GM18517 (cell line): ENCODE results near the gene AKR1D1.
A peak's percentile ranks its signal among the peaks of the same experiment; 100 is the strongest.
"Not testable (repeated sequence)": the region's sequence is repeated elsewhere in the genome, so short reads cannot be mapped to it uniquely, and the experiment has no call there.

ENCODE experiments used
- ATAC-seq: cut with Tn5 transposase; IDR thresholded peaks from one replicate; pipeline ENCODE4 v1.9.1; 2021; ENCODE audit warnings: mild to moderate bottlenecking, moderate library complexity; ENCODE audit not compliant: unreplicated experiment

The AKR1D1 gene

DNA sequence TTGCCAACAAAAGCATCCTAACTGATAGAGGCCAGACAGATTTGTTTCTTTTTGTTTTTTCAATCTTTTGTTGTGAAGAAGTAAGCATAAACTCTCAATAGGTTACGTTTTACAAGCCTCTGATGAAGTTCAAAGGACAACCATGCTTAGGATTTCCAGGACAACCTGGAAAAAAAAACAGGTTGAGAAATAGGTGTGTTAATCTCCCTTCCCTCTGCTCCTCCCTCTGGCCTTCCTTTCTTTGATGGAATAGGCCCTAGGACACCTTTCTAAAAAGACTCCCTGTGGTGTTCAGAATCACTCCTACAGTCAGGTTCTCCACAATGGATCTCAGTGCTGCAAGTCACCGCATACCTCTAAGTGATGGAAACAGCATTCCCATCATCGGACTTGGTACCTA lies at the start of gene AKR1D1:
AKR1D1 (plus strand) TSS at position 264 of the 400 bp plus-strand sequence; CDS start at position 324, 60 bp downstream.
- ATAC-seq = no peak

DNA sequence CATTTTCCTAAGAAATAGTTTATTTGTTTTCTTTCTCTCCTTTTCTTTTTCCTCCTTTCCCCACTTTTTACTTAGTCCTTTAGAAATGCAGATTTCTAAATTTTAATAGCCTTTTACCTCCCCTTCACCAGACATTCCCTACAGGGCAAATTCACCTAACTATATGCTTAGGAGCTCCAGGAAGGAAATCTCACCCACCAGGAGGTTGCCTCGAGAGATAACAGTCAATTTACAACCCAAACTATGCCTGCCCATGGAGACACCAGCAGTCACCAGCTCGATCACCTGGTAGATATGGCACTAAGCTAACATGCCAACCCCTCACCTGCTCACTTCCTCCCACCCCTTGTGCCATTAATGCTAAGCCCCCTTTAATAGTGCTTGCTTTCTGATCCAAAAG lies 49.2 kb upstream of the AKR1D1 start:
- ATAC-seq = no peak

- no peak for ATAC-seq
Measured at GRCh38 chr7:138029126-138029525, 47.1 kb upstream of the AKR1D1 start.

GRCh38 chr7:138029941-138030340 lies 46.3 kb upstream of the AKR1D1 start:
- no peak for ATAC-seq

GRCh38 chr7:138030679-138031351 lies 45.4 kb upstream of the AKR1D1 start:
- ATAC-seq = no peak

GRCh38 chr7:138032186-138032585 lies 44.1 kb upstream of the AKR1D1 start:
- peak; percentile 46 for ATAC-seq

DNA sequence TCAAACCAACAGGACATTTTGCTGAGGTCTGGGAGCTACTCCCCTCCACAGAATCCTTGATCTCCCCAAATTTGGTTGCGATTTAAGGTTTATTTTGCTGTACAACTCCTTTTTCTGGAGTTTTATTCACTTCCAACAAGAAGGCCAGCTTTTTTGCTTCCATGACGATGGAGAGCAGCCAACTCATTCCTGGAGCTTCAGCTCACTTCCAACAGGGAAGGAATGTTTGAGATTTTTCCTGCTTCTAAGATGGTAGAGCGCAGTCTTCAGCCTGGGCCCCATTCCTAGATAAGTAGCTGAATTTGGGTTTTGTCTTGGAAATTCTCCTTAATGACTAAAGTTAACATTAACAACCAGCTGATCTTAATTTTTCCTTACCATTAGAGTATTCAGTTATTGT lies 43.5 kb upstream of the AKR1D1 start:
- ATAC-seq = no peak

- no peak for ATAC-seq
Measured at GRCh38 chr7:138033241-138033640, 43.0 kb upstream of the AKR1D1 start.

GRCh38 chr7:138036135-138036534 lies 40.1 kb upstream of the AKR1D1 start:
- no peak for ATAC-seq

- ATAC-seq = not testable (repeated sequence)
Measured at GRCh38 chr7:138040063-138040462, 36.2 kb upstream of the AKR1D1 start.

DNA sequence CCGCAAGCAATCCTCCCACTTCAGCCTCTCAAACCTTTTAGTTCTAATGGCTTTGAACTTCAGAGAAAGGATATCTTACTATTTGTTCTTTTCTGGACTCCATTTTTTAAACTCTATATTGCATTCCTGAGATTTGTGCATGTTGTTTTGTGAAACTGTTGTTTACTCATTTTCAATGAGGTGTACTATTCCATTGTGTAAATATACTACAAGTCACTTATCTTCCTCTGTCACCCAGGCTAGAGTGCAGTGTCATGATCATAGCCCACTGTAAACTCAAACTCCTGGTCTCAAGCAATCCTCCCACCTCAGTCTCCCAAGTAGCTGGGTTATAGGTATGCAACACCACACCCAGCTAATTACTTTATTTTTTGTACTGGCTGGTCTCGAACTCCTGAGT lies 31.4 kb upstream of the AKR1D1 start:
- ATAC-seq = no peak

GRCh38 chr7:138047907-138048306 lies 28.4 kb upstream of the AKR1D1 start:
- no peak for ATAC-seq

GRCh38 chr7:138049505-138050116 lies 26.6 kb upstream of the AKR1D1 start:
- ATAC-seq = no peak

GRCh38 chr7:138051712-138052247 lies 24.5 kb upstream of the AKR1D1 start:
- ATAC-seq = not testable (repeated sequence)

DNA sequence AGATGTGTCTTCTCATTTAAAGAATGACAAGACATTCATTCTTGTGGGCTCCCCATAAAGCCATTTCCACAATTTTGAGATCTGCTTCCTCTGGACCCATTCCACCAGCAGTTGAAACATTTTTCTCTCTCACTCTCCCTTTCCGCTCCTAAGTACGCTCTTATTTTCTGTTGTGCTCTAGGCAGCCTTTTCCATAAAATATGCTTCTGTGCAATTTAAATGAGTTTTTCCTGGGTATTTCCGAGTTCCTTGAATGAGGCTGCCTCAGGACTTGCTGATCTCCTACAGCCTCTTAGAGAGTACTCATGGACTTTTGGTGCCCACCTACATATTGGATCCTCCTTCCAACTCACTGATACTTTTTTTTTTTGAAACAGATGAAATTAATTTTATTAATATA lies 23.6 kb upstream of the AKR1D1 start:
- ATAC-seq = no peak

- not testable (repeated sequence) for ATAC-seq
Measured at GRCh38 chr7:138055698-138056097, 20.6 kb upstream of the AKR1D1 start.

DNA sequence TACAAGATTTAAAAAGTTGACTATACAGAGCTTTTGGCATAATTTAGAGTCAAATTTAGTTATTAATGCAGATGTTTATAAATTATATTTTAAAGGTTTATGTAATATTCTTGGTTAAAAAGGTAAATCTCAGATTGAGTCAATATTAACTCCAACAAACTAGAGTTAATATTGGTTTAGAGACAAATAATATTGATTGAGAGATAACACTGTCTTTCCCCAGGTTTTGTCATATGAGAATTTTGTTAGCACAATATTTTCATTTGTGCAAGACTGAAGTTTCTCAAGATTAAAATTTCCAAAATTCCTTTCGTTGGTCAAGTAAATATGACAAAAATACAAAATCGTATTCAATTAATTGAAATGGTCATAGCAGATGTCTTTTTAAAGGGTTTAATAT lies 12.9 kb upstream of the AKR1D1 start:
- no peak for ATAC-seq

- no peak for ATAC-seq
Measured at GRCh38 chr7:138064856-138065357, 11.4 kb upstream of the AKR1D1 start.

DNA sequence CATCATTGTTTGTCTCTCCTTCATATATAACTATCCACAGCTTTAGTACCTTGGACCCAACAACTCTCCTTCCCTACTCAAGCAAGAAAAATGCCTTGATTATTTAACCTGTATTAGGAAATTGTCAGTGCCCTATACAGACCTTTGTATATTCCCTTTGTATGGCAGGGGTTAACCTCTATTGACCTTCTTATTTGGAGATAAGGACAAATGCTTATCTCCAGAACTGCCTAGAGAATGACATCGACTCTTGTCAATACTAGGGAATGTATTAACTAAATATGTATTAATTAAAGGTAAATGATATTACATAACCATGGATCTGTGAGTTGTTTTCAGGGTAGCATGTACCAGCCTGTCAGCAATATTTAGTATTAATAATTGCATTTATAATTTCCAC lies 10.4 kb upstream of the AKR1D1 start:
- no peak for ATAC-seq

- ATAC-seq = no peak
Measured at GRCh38 chr7:138066954-138067394, 9.3 kb upstream of the AKR1D1 start.

- ATAC-seq = no peak
Measured at GRCh38 chr7:138067774-138068173, 8.5 kb upstream of the AKR1D1 start.

DNA sequence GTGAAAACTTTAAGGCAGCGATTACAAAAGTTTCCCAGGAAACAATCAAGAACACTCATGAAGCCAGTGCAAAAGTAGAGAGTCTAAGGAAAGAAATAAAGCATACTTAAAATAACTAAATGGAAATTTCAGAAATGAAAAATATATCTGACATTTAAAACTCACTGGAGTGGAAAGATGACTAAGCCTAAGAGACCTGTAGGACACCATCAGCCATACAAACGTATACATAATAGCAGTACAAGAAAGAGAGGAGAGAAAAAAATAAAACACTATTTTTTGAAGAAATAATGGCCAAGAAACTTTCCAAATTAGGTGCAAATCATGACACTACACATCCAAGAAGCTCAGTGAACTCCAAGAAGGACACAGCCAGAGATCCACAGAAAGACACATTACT lies 5.4 kb upstream of the AKR1D1 start:
- no peak for ATAC-seq
